CD14-positive monocyte (primary cell): ENCODE data around the gene STYX. TPM values are rescaled to one million over a fixed set of nuclear protein-coding genes. Genes with fewer than 3 reads are reported as not detected.

Experiments used
- DNase-seq, 3 donors: peaks; one replicate each; pipeline ENCODE4 v3.0.0-alpha.2; 2011 to 2022
- H2AFZ ChIP-seq: 2 replicates; pipeline ENCODE4 v1.6.0; 2012; ENCODE audit warnings: mild to moderate bottlenecking, low read depth, low read length, inconsistent platforms; ENCODE audit not compliant: insufficient read depth, poor library complexity, severe bottlenecking
- H3K27ac ChIP-seq, 2 donors: 1 replicate in 1 of 2; 2 replicates in 1 of 2; pipeline ENCODE4 v1.5.1; 2012 to 2013; ENCODE audit warnings: low read length in 2 of 2, control low read depth in 1 of 2, inconsistent platforms in 1 of 2, low read depth in 1 of 2, mild to moderate bottlenecking in 1 of 2
- H3K27me3 ChIP-seq, 2 donors: one replicate each; pipeline versions ENCODE4 v1.6.0 to v1.6.1; 2011 to 2013; ENCODE audit warnings: low read length in 2 of 2; ENCODE audit not compliant: control insufficient read depth in 2 of 2, insufficient read depth in 2 of 2
- H3K36me3 ChIP-seq, 2 donors: replicated peaks in 1 of 2; 1 replicate in 1 of 2; 2 replicates in 1 of 2; pipeline versions ENCODE4 v1.5.1 to v1.6.1; 2012 to 2013; ENCODE audit warnings: low read length in 2 of 2, control low read depth in 1 of 2, inconsistent platforms in 1 of 2, mild to moderate bottlenecking in 1 of 2; ENCODE audit not compliant: insufficient read depth in 2 of 2, control insufficient read depth in 1 of 2
- H3K4me1 ChIP-seq, 2 donors: 1 replicate in 1 of 2; 2 replicates in 1 of 2; pipeline versions ENCODE4 v1.5.1 to v1.6.1; 2012 to 2013; ENCODE audit warnings: low read length in 2 of 2, control low read depth in 1 of 2, inconsistent platforms in 1 of 2, mild to moderate bottlenecking in 1 of 2, moderate library complexity in 1 of 2; ENCODE audit not compliant: insufficient read depth in 2 of 2, control insufficient read depth in 1 of 2
- H3K4me2 ChIP-seq: replicated peaks from 2 replicates; pipeline ENCODE3; 2012; ENCODE audit warnings: low read length, moderate library complexity, mild to moderate bottlenecking; ENCODE audit not compliant: poor library complexity, severe bottlenecking; ENCODE audit errors: extremely low read depth
- H3K4me3 ChIP-seq, 3 experiments: fragments of 200-600 bp in 1 of 3; sonication (generic) in 1 of 3; replicated peaks in 1 of 3; 1 replicate in 2 of 3; 2 replicates in 1 of 3; pipeline ENCODE4 v1.5.1; 2011 to 2013; ENCODE audit warnings: low read length in 3 of 3, mild to moderate bottlenecking in 3 of 3, control low read depth in 2 of 3, low read depth in 2 of 3, inconsistent platforms in 1 of 3, moderate library complexity in 1 of 3
- H3K79me2 ChIP-seq: 2 replicates; pipeline ENCODE4 v1.6.0; 2012; ENCODE audit warnings: mild to moderate bottlenecking, control low read depth, inconsistent platforms, low read length, moderate library complexity; ENCODE audit not compliant: insufficient read depth
- H3K9ac ChIP-seq: 2 replicates; pipeline ENCODE4 v1.6.0; 2017; ENCODE audit warnings: low read length, mild to moderate bottlenecking; ENCODE audit not compliant: insufficient read depth, poor library complexity, severe bottlenecking
- H3K9me3 ChIP-seq, 2 donors: replicated peaks in 1 of 2; 1 replicate in 1 of 2; 2 replicates in 1 of 2; pipeline versions ENCODE4 v1.5.1 to v1.6.1; 2012 to 2013; ENCODE audit warnings: low read length in 2 of 2, control low read depth in 1 of 2; ENCODE audit not compliant: control insufficient read depth in 1 of 2, insufficient read depth in 1 of 2
- H4K20me1 ChIP-seq: 2 replicates; pipeline ENCODE4 v1.6.0; 2012; ENCODE audit warnings: mild to moderate bottlenecking, low read length, control low read depth, moderate library complexity; ENCODE audit not compliant: insufficient read depth
- H3K27ac Mint-ChIP-seq, 7 donors: one replicate each; pipeline ENCODE4 v1.8.0; 2020; ENCODE audit warnings: mild to moderate bottlenecking in 7 of 7, mixed read lengths in 7 of 7, moderate library complexity in 6 of 7, inconsistent platforms in 2 of 7
- H3K27me3 Mint-ChIP-seq, 3 donors: one replicate each; pipeline ENCODE4 v1.8.0; 2021 to 2022; ENCODE audit warnings: low read depth in 3 of 3, mild to moderate bottlenecking in 3 of 3, mixed read lengths in 3 of 3, moderate library complexity in 3 of 3, inconsistent platforms in 1 of 3
- H3K36me3 Mint-ChIP-seq, 2 donors: one replicate each; pipeline ENCODE4 v1.8.0; 2020; ENCODE audit warnings: mixed read lengths in 2 of 2, inconsistent platforms in 1 of 2, mild to moderate bottlenecking in 1 of 2
- H3K4me1 Mint-ChIP-seq: one replicate; pipeline ENCODE4 v1.8.0; 2020; ENCODE audit warnings: mild to moderate bottlenecking, mixed read lengths
- H3K4me3 Mint-ChIP-seq, 2 donors: one replicate each; pipeline ENCODE4 v1.8.0; 2020; ENCODE audit warnings: mild to moderate bottlenecking in 2 of 2, mixed read lengths in 2 of 2, moderate library complexity in 1 of 2
- H3K9me3 Mint-ChIP-seq, 7 donors: one replicate each; pipeline ENCODE4 v1.8.0; 2020 to 2022; ENCODE audit warnings: mixed read lengths in 7 of 7, mild to moderate bottlenecking in 6 of 7, moderate library complexity in 6 of 7, inconsistent platforms in 2 of 7
- WGBS: methylation state at CpG from one replicate; pipeline ENCODE4 v1.1.5; 2013; ENCODE audit warnings: missing lambda C conversion rate; ENCODE audit not compliant: insufficient coverage; 5-methylcytosine and 5-hydroxymethylcytosine counted together
- intact Hi-C, 2 donors: fragments of 100-400 bp; cut with micrococcal nuclease; formaldehyde crosslinking; loops; one replicate each; pipeline versions ENCODE4 v1.15.0 to v1.15.1; 2023
- polyA plus RNA-seq, 3 donors: library from polyadenylated mRNA; depleted of rRNA in 1 of 3; unstranded in 2 of 3; stranded (reverse) in 1 of 3; fragments of 300-500 nt in 2 of 3; fragments of >200 nt in 1 of 3; fragmentation: Illumina TruSeq in 2 of 3; gene quantifications; 1 replicate in 2 of 3; 2 replicates in 1 of 3; pipeline ENCODE4 v1.2.3, GENCODE V29; 2012 to 2021
- TF ChIP-seq, protein P1 (sequence below): fragments of 200-600 bp; IDR thresholded peaks from one replicate; pipeline ENCODE4 v1.8.0; 2022; ENCODE audit warnings: antibody characterized with exemption, mild to moderate bottlenecking

STYX gene
- polyA plus RNA-seq, 3 donors, result 7.3 to 16.7 (median 12.0) TPM

DNA sequence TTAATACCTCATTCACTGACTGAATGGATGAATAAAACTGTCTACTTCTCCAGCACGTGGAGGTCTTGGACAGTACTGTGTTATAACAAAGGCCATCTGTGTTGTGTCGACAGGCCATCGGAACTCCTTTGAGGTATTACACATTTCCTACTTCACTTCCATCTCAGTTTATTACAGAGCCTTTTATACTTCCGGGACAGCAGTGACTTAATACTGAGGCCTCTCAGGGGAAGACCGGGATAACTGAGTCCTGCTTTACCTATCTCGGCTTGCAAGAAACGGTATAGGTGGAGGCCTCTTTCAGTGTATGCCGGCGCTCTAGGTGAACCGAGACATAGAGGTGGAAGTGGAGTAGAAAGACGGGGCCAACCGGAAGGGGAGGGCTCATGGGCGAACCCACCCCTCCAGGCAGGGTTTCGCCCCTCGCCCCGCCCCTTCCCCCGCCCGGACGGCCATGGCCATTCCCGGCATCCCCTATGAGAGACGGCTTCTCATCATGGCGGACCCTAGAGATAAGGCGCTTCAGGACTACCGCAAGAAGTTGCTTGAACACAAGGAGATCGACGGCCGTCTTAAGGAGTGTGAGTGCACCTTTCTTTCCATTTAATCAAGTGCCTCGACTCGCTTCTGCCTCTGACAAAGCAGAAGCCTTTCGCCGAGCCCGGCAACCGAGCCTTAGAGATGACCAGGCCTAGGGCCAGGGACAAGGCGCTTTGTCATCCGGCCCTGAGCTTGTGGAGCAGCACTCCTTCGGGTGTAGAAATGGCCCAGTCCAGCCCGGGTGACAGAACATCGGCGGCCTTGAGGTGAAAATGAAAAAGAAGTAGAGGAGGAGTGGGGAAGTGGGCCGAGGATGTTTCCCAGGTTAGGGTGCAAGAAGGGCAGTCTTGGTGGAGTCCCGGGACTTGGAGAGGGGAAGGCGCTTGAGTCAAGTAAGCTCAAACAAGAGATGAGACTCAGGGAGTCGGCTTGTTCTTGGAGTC is 23.0 kb upstream of the STYX start, which contains the start of gene PSMC6:
TSS of gene PSMC6 (plus strand) at position 477 of the 983 bp plus-strand sequence. CDS start at position 497, 20 bp downstream.
- H3K27ac Mint-ChIP-seq, result peak within 1 kb of the TSS; percentile 96 to 99 (median 98)
- H3K36me3 ChIP-seq, result peaks cover 30 to 36% of the 10 kb centered on the region in 2 donors
- TF ChIP-seq, protein P1, sequence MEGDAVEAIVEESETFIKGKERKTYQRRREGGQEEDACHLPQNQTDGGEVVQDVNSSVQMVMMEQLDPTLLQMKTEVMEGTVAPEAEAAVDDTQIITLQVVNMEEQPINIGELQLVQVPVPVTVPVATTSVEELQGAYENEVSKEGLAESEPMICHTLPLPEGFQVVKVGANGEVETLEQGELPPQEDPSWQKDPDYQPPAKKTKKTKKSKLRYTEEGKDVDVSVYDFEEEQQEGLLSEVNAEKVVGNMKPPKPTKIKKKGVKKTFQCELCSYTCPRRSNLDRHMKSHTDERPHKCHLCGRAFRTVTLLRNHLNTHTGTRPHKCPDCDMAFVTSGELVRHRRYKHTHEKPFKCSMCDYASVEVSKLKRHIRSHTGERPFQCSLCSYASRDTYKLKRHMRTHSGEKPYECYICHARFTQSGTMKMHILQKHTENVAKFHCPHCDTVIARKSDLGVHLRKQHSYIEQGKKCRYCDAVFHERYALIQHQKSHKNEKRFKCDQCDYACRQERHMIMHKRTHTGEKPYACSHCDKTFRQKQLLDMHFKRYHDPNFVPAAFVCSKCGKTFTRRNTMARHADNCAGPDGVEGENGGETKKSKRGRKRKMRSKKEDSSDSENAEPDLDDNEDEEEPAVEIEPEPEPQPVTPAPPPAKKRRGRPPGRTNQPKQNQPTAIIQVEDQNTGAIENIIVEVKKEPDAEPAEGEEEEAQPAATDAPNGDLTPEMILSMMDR, result no peak
- H3K9ac ChIP-seq, result peak within 1 kb of the TSS; percentile 88
- intact Hi-C loops, result loop anchor here in 1 of 2 donors (10.0 kb wide), 1 partner anchor 152 kb away; the partner anchor contains the start of genes GPR137C and TXNDC16
- peak; percentile 83 to 89 (median 85) for DNase-seq
- peaks cover 49% of the 10 kb centered on the region for H3K79me2 ChIP-seq
- peaks cover 31 to 37% of the 10 kb centered on the region in 2 donors for H3K36me3 Mint-ChIP-seq
- H3K4me3 Mint-ChIP-seq, result peak within 1 kb of the TSS; percentile 99 to 100
- H3K9me3 ChIP-seq, result no peaks in the 10 kb centered on the region
- H3K9me3 Mint-ChIP-seq, result peaks cover 0 to 3% (median 0%) of the 10 kb centered on the region in 7 donors
- H3K27ac ChIP-seq, result peak within 1 kb of the TSS; percentile 90 to 96
- H3K27me3 Mint-ChIP-seq, result peaks cover 0 to 2% (median 0%) of the 10 kb centered on the region in 3 donors
- peaks cover 38% of the 10 kb centered on the region for H3K4me1 Mint-ChIP-seq
- under 1% methylated on average over 38 of the region's 43 CpGs for WGBS
- peak within 1 kb of the TSS; percentile 96 for H2AFZ ChIP-seq
- H3K4me1 ChIP-seq, result peaks cover 25 to 48% of the 10 kb centered on the region in 2 donors
- H3K4me2 ChIP-seq, result peak within 1 kb of the TSS; percentile 93
- H3K27me3 ChIP-seq, result no peaks in the 10 kb centered on the region
- H3K4me3 ChIP-seq, result peak within 1 kb of the TSS; percentile 69 to 99 (median 93)
- H4K20me1 ChIP-seq, result peaks cover 7% of the 10 kb centered on the region

DNA sequence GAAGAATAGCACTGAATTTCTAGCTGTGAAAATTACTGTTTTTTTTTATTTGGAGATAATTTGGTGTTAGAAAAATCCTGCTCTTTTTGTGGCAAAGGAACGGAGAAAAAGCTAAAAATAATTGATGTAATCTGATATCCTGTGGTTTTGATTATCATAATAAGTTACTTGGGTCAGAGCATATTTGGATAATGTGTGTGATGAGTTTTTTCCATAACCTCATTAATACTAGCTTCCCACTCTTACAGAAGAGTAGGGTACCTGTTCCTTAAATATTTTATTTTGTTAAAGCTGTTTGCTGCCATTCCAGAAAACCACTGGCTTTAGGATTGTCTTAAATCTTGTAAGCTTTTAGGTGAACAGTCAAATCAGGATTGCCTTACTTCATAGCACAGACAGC is 18.3 kb upstream of the STYX start:
- DNase-seq, result no peak
- Mint-ChIP-seq H3K9me3 (peaks cover 0 to 1% (median 0%) of the 10 kb centered on the region in 7 donors), H3K27me3 (peaks cover 0 to 2% (median 0%) of the 10 kb centered on the region in 3 donors), H3K27ac (no peak overlapping the region), H3K4me1 (peaks cover 30% of the 10 kb centered on the region), H3K4me3 (no peak overlapping the region), H3K36me3 (peaks cover 64% of the 10 kb centered on the region in 2 donors)
- Histone ChIP-seq H3K4me2 (no peak overlapping the region), H2AFZ (no peak overlapping the region), H3K27me3 (no peaks in the 10 kb centered on the region), H3K9ac (no peak overlapping the region), H3K27ac (no peak overlapping the region), H3K4me1 (peaks cover 22 to 38% of the 10 kb centered on the region in 2 donors), H3K4me3 (no peak overlapping the region), H3K9me3 (no peaks in the 10 kb centered on the region), H3K79me2 (peaks cover 64% of the 10 kb centered on the region), H4K20me1 (peaks cover 10% of the 10 kb centered on the region), H3K36me3 (peaks cover 58 to 69% of the 10 kb centered on the region in 2 donors)
- TF ChIP-seq, protein P1, result no peak
- intact Hi-C loops, result no loop called here
- WGBS, result no CpG with 5 or more reads among the region's 1 CpG
